Left ventricle myocardium inferior (tissue), 1 donor: ENCODE data around the gene ORC5. TPM values are rescaled to one million over a fixed set of nuclear protein-coding genes. Genes with fewer than 3 reads are reported as not detected.

Experiments used
- DNase-seq: peaks from one replicate; pipeline ENCODE4 v3.0.0-alpha.2; 2020
- H3K27ac ChIP-seq: fragments of 200-600 bp; replicated peaks from 2 replicates; pipeline ENCODE4 v1.8.0; 2021
- H3K27me3 ChIP-seq: fragments of 200-600 bp; 2 replicates; pipeline ENCODE4 v1.8.0; 2021; ENCODE audit warnings: low read depth
- H3K36me3 ChIP-seq: fragments of 200-600 bp; 2 replicates; pipeline ENCODE4 v1.8.0; 2021
- H3K4me1 ChIP-seq: fragments of 200-600 bp; 2 replicates; pipeline ENCODE4 v1.8.0; 2021
- H3K4me3 ChIP-seq: fragments of 200-600 bp; 2 replicates; pipeline ENCODE4 v1.8.0; 2021; ENCODE audit warnings: mild to moderate bottlenecking, moderate library complexity
- H3K9me3 ChIP-seq: fragments of 200-600 bp; replicated peaks from 2 replicates; pipeline ENCODE4 v1.8.0; 2021
- CTCF ChIP-seq: fragments of 200-600 bp; IDR thresholded peaks from 2 replicates; pipeline ENCODE4 v1.8.0; 2021; ENCODE audit warnings: antibody characterized with exemption, mild to moderate bottlenecking, borderline replicate concordance
- intact Hi-C: fragments of 100-400 bp; cut with micrococcal nuclease; formaldehyde crosslinking; loops from one replicate; pipeline ENCODE4 v1.11.0; 2022
- total RNA-seq: library from RNA; stranded (reverse); fragmentation: NEBNext Ultra II Directional; extraction: Animal tissue kit (Norgen Biotek cat#: 25700); gene quantifications from one replicate; pipeline ENCODE4 v1.2.1, GENCODE V29; 2021
- donor health status: DM: no; HTN: yes; CAD: no; lungs with severe emphysema.

ORC5 gene
- total RNA-seq, 1 donor from 2014 or later = 8.5 TPM

DNA sequence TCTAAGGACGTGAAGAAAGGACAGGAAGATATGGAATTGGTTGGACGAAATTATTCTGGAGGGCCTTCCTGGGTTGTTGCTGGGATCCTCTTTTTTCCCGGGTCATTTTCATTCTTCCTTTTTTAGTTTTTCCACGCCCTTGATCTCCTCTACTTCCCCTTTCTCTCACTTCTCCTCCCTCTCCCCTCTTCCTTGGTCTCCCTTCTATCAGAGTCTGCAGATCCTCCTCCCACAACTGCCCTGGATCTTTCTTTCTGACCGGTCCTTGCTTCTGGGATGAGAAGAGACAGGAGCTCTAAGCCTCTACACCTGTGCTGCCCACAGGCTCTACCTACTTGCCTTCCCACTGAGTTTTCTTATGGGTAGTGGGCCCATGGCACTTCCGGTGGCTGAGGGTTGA is 114.7 kb downstream of the ORC5 start:
- H3K4me1 ChIP-seq = no peaks in the 10 kb centered on the region
- intact Hi-C loops = no loop called here
- no peak for TF ChIP-seq CTCF

DNA sequence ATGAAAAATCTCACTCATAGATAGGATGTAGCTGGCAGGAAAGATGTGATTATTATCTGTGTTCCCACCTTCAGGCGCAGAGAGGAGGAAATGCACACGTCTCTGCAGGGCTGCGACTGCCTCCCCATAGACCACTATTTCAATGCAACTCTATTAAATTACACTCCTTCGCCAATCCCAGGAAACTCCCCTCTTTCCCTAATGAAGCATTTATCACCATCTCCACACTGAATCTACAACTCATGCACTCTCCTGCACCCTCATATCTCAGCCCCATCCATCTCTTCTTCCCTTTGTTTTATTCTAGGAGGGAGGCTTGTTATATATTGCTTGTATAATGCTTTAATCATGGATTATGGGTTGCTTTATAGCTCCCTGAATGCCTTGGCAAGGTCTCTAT is 116.6 kb downstream of the ORC5 start:
- H3K4me3 ChIP-seq = no peak overlapping the region
- H3K27ac ChIP-seq = no peak overlapping the region
- intact Hi-C loops = no loop called here
- peaks cover 6% of the 10 kb centered on the region for H3K27me3 ChIP-seq
- H3K9me3 ChIP-seq = no peaks in the 10 kb centered on the region
- H3K36me3 ChIP-seq = no peaks in the 10 kb centered on the region
- no peaks in the 10 kb centered on the region for H3K4me1 ChIP-seq
- DNase-seq = no peak
- no peak for TF ChIP-seq CTCF

More for the DNA sequence above, 114.7 kb downstream of the ORC5 start:
- Histone ChIP-seq H3K9me3 (no peaks in the 10 kb centered on the region), H3K36me3 (no peaks in the 10 kb centered on the region), H3K27ac (no peak overlapping the region), H3K4me3 (no peak overlapping the region), H3K27me3 (peaks cover 10% of the 10 kb centered on the region)
- DNase-seq = no peak

DNA sequence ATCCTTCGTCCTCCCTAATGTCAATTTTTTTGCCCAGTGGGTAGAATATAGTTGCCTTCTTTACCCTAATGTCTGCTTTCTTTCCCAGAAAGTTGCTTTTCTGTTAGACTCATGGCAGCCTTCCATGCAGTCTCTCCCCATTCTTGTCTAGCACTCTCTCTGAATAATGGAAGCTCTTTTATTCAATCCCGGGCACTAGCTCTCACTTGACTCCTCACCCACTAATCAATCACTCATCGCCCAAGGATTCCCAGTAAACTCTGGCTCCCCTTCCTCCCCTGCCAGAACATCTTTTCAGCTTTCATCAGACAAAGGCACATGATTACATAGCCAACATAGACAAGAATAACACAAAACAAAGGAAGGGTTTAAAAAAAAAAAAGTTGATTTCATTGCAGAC is 118.2 kb downstream of the ORC5 start:
- Histone ChIP-seq H3K9me3 (peaks cover 10% of the 10 kb centered on the region), H3K27ac (no peak overlapping the region), H3K4me3 (no peak overlapping the region), H3K4me1 (no peaks in the 10 kb centered on the region), H3K27me3 (no peaks in the 10 kb centered on the region), H3K36me3 (no peaks in the 10 kb centered on the region)
- intact Hi-C loops = no loop called here
- no peak for DNase-seq
- TF ChIP-seq CTCF = no peak

- Histone ChIP-seq H3K27me3 (no peaks in the 10 kb centered on the region), H3K27ac (no peak overlapping the region), H3K4me3 (no peak overlapping the region), H3K36me3 (no peaks in the 10 kb centered on the region), H3K9me3 (peaks cover 15% of the 10 kb centered on the region), H3K4me1 (no peaks in the 10 kb centered on the region)
- intact Hi-C loops = no loop called here
- no peak for DNase-seq
- TF ChIP-seq CTCF = no peak
Measured at GRCh38 chr7:104089061-104089460, 118.8 kb downstream of the ORC5 start.

Other genes with a start within 250 kb of the ORC5 start
- 0.44 TPM for gene RELN, start 218.4 kb downstream of the ORC5 start, total RNA-seq
- not detected for gene LHFPL3, start 120.6 kb upstream of the ORC5 start, total RNA-seq